Activated CD8-positive, alpha-beta memory T cell treated with anti-CD3 and anti-CD28 coated beads for 1 hour (primary cell): Measurements from ENCODE around the gene CYB5R4.
A peak's percentile ranks its signal among the peaks of the same experiment; 100 is the strongest.

Source experiments
- DNase-seq, 2 donors: peaks; one replicate each; pipeline ENCODE4 v3.0.0-alpha.2; 2020; ENCODE audit warnings: low read depth in 1 of 2; ENCODE audit errors: extremely low read depth in 1 of 2

The CYB5R4 gene, protein sequence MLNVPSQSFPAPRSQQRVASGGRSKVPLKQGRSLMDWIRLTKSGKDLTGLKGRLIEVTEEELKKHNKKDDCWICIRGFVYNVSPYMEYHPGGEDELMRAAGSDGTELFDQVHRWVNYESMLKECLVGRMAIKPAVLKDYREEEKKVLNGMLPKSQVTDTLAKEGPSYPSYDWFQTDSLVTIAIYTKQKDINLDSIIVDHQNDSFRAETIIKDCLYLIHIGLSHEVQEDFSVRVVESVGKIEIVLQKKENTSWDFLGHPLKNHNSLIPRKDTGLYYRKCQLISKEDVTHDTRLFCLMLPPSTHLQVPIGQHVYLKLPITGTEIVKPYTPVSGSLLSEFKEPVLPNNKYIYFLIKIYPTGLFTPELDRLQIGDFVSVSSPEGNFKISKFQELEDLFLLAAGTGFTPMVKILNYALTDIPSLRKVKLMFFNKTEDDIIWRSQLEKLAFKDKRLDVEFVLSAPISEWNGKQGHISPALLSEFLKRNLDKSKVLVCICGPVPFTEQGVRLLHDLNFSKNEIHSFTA

GRCh38 chr6:83859410-83860358, at the start of gene CYB5R4:
Gene CYB5R4, plus strand, starts transcription at chr6:83859689. Its CDS starts 94 bp downstream, at chr6:83859783.
- peak; percentile 77 to 89 for DNase-seq

GRCh38 chr6:83812595-83812994, 46.9 kb upstream of the CYB5R4 start:
- no peak for DNase-seq

DNA sequence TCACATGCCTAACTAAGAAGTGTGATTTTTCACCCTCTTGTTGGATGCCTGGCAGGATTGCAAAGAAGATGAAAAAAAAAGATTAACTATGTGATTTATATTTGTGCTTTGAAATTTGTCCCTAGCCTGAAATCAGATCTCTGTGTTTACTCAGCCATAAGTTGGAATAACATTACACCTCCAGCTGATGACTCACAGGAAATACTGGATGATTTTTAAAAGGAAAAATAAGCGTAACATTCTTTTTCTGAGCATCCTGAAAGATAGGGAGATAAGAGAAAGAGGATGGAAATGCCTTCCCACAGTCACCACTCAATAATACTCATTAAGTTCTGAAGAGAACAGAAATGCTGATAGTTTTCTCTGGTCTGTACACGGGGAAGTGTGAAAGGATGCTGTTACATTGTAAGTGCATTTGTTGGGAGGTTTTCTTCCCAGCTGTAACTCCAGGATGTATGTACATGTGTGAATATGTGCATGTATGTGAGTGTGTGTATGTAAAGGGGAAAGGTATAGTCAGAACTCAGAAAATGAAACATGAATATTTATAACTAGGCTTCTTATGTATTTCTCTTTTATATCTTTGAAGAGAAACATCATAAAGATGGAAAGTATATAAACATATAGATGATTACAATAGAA, 43.7 kb upstream of the CYB5R4 start:
- no peak for DNase-seq

DNA sequence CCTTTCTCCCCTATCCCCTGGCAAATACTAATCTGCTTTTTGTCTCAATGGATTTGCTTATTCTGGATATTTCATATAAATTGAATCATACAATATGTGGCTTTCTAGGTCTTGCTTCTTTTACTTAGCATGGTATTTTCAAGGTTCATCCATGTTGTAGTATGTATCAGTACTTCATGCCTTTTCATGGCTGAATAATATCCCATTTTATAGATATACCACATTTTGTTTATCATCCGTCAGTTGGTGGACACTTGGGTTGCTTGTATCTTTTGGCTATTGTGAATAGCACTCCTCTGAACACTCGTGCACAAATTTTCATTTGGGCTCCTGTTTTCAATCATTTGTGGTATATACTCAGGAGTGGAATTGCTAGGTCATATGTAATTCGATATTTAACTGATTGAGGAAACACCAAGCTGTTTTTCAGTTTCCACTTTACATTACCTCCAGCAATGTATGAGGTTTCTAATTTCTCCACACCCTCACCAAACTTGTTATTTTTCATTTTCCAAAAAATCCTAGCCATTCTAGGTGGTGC, 36.8 kb upstream of the CYB5R4 start:
- no peak for DNase-seq

DNA sequence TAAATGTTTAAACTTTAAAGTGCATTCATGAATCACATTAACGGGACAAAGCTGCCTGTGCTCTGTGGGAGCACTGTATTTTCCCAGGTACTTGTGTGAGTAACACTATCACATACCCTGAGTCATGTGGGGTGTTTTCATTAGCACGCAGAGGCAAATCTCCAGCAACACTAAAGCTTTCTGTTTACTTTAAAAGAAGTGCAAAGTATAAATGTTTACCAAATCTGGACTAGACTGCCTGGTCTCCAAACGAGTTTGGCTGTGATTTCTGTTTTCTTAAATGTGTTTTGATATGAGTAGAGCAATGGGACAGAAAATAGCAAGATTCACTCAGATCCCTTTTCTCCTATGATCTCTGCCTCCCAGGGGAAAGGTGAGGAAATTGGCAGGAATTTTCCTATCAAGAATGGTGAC, 35.1 kb upstream of the CYB5R4 start:
- no peak for DNase-seq

DNA sequence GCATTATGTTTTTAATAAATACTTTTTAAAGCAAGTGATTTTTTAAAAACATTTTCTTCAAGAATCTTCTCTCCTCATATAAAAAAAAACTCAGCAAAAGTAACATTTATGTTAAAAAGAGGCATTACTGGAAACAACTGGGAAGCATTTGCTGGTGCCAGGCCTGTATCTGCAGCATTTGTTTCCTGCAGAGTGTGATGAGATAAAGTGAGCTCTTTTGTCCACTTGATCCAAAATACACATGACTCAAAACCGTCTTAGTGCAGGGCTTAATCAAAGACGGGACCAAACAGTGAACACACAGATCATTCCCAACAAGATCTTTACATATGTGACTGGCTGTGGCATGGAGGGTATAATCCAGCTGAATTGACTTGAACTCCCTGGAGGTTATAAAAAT, 34.7 kb upstream of the CYB5R4 start:
- DNase-seq = no peak

GRCh38 chr6:83827050-83827449, 32.4 kb upstream of the CYB5R4 start:
- no peak for DNase-seq

DNA sequence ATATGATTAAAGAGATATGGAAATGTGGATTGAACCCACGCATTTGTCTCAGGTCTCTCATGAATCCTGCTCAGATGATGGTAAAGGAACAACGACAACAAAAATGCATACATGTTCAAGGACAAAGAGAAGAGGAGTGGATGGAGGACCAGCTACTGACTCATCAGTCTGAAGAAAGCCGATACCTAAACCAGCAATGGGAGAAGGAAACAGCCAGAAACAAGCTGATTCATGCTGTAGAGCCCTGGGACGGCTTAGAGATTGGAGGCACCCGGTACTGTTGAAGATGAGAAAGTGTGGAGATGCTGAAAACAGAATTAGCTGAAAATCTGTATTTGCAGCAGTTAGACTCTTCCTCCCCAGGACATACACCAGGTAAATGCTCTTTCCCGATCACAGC, 20.8 kb upstream of the CYB5R4 start:
- no peak for DNase-seq

- no peak for DNase-seq
These were observed 15.3 kb upstream of the CYB5R4 start for GRCh38 chr6:83844170-83844569.

DNA sequence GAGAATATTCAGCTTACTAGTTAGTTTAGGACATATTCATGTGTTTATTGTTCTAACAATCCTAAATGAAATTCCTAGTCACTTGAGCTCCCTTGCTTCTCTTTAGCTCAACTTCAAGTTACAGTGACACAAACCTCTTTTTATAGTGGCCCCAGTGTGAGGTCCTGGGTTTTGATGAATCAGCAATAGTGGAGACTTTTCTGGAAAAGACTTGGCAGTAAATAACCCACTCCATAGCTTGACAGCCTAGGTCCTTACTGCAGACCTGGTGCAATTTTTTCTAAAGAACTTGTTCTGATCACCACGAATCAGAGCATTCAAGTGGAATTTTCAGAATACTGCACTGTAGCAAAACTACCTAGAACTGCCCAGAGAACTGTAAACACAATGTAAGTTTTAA, 13.2 kb upstream of the CYB5R4 start:
- no peak for DNase-seq

DNA sequence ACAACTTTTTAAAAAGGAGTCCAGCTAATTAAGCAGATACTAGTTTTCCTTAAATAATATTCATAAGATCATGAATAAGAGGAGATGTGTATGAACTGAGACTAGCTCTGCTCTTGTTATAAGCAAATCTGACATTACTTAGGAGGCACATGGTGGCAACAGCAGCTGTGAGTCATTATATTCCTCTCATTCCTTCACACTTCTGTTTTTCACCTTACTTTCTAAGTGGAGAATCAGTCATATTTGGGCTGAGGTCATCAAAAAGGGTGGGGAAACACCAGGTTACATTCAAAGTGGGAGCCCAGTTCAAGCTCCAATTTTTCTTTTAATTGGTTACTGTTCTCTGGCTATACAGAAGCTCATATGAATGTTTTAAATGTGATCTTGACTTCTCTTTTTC, 12.3 kb upstream of the CYB5R4 start:
- no peak for DNase-seq

DNA sequence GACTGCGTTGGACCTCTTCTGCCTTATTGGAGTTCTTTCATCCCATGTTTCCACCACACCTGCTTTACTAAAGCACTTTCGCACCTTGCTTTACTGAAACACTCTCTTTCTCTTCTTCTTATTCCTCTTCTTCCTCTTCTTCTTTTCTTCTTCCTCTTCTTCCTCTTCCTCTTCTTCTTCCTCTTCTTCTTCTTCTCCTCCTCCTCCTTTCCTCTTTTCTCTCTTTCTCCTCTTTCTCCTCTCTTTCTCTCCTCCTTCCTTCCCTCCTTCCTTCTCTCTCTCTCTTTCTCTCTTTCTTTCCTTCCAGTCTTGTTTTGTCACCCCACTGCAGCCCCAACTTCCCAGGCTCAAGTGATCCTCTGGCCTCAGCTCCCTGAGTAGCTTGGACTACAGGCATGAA, 10.4 kb upstream of the CYB5R4 start:
- DNase-seq = no peak

DNA sequence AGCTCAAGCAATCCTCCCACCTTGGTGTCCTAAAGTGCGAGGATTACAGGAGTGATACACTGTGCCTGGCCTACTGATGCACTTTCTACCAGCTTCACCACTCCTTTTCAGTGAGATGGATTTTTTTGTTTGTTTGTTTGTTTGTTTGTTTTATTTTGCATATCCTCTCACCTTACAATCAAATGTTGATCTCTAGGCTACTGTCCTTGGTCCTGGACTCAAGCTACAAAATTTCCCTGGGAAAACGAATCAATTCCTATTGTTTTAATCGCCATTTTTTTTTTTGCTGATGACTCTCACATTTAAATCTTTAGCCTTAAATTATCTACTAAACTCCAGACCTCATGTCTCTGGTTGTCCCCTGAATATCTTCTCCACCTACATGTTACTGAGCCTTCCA, 9.9 kb upstream of the CYB5R4 start:
- DNase-seq = no peak

DNA sequence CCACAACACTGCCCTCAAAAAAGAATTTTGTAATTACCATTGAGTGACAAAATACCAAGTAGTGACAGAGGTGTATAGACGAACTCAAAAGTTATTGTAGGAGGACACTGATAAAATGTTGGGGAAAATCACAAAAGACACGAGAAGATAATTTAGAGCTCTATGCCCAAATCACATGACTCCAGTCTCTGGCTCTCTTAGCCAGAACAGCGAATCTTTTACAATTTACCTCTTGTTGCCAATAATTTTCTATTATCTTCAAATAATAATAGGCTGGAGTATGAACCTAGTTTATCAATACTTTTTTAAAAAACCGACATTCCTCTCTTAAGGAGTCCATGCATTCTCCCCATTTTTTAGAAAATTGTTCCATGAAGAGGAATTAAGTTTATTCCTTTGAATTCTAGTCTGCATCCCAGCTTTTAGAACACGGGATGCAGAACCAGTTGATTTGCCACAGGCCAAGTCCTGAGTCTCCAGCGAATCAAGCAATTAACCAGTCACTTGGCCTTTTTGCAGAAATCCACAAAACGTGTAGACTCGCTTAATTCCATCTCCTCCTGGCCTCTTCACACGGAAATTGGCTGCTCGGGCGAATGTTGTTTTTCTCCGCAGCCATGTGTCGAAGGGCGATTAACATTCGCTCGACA, 6.8 kb upstream of the CYB5R4 start:
- no peak for DNase-seq

- no peak for DNase-seq
These were observed 6.1 kb upstream of the CYB5R4 start, which contains the start of gene RIPPLY2 for GRCh38 chr6:83853178-83854000. Gene RIPPLY2, plus strand, starts transcription at chr6:83853360. Its CDS starts 57 bp downstream, at chr6:83853417.

GRCh38 chr6:83854001-83854501, 5.4 kb upstream of the CYB5R4 start:
- DNase-seq = no peak

DNA sequence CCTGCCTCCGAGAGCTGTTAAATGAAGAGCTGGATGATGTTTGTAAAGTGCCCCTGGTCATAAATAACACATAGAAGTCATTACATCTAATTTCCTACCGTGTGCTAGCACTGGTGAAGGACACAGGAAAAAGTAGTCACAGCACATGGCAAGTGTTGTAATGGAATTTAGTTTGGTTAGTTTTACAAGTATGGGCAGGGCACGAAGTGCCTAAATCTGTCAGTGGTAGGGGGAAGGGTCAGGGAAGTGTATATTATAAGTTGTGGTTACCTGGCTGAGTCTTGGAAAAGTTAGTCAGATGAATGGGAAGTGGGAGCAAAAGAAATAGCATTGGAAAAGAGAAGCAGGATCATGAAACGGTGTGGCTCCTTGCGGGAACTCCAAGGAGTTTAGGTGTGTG, 4.7 kb upstream of the CYB5R4 start:
- no peak for DNase-seq

GRCh38 chr6:83860359-83860755, 868 bp downstream of the CYB5R4 start:
- no peak for DNase-seq
